Measurements from ENCODE around the gene PDIA5. TPM values are rescaled to one million over a fixed set of nuclear protein-coding genes. Genes with fewer than 3 reads are reported as not detected.

PDIA5 gene
- total and polyA plus RNA-seq, 2 of the 4 experiments (the other 2 are of a cell fraction), result 19.4 to 42.0 TPM

- in situ Hi-C loops (cut with MboI; ENCODE audit: low sequenced_read_pairs), result no loop called here
- Histone ChIP-seq H3K4me2 (ENCODE audit: low read depth, low read length) (no peak overlapping the region), H3K4ac (ENCODE audit: low read depth, low read length) (no peak overlapping the region), H3K18ac (ENCODE audit: low read depth, low read length) (no peak overlapping the region), H3K14ac (replicated peaks; ENCODE audit: low read depth, low read length) (no peak overlapping the region), H2BK20ac (ENCODE audit: low read depth, low read length) (no peak overlapping the region), H4K20me1 (ENCODE audit: insufficient read depth, low read length) (no peaks in the 10 kb centered on the region), H3K9me3 (ENCODE audit: control insufficient read depth, insufficient read depth, low read length) (no peaks in the 10 kb centered on the region), H2AFZ (replicated peaks; ENCODE audit: low read length, poor library complexity) (no peak overlapping the region), H3K4me1 (ENCODE audit: control insufficient read depth, insufficient read depth, low read length) (no peaks in the 10 kb centered on the region; the same call in 1 of the 2 replicates), H3K9me1 (ENCODE audit: insufficient read depth, low read length) (0 out of 2 replicates have a peak, but pooled peaks cover 2% of the 10 kb centered on the region), H3K9ac (ENCODE audit: low read depth, low read length) (no peak overlapping the region), H3K79me1 (ENCODE audit: low read depth in 1 of 2, low read length in 2 of 2) (no peaks in the 10 kb centered on the region), H2BK120ac (ENCODE audit: low read depth, low read length) (no peak overlapping the region), H4K5ac (ENCODE audit: low read depth, low read length) (no peak overlapping the region), H4K8ac (ENCODE audit: low read depth in 2 of 2, low read length in 2 of 2) (no peak overlapping the region), H4K91ac (ENCODE audit: insufficient read depth, low read depth, low read length) (no peak overlapping the region), H2AK5ac (ENCODE audit: low read depth, low read length) (no peak overlapping the region), H3K36me3 (ENCODE audit: control insufficient read depth, insufficient read depth, low read length) (no peaks in the 10 kb centered on the region), H3K27ac (ENCODE audit: insufficient read depth, low read length) (no peak overlapping the region), H3K23ac (ENCODE audit: low read depth, low read length) (no peak overlapping the region), H3K27me3 (ENCODE audit: control insufficient read depth, insufficient read depth, low read length) (peaks cover 77% of the 10 kb centered on the region), H3K4me3 (ENCODE audit: insufficient read depth, low read depth, low read length) (no peak overlapping the region), H2BK5ac (ENCODE audit: low read depth, low read length, poor library complexity, severe bottlenecking) (no peak overlapping the region), H3K56ac (ENCODE audit: extremely low read depth, insufficient read depth, low read length) (no peak overlapping the region), H2AK9ac (replicated peaks; ENCODE audit: low read depth, low read length, poor library complexity) (no peak overlapping the region), H2BK15ac (ENCODE audit: low read depth, low read length) (no peak overlapping the region)
- no peak for ATAC-seq (ENCODE audit: low read depth)
- no TSS peak for BruUV-seq (replicated peaks)
- ChIA-PET POLR2A (ENCODE audit: unreplicated experiment) (no interaction called here), CTCF (no interaction called here)
- intact Hi-C loops (cut with micrococcal nuclease), result no loop called here
- 44% methylated on average over 1 of the region's 3 CpGs; no CpG with 5 or more reads in 1 of the 2 experiments for WGBS, 2 experiments (ENCODE audit: extremely low coverage in 2 of 2, insufficient read length in 1 of 2)
- no peak for DNase-seq
- dilution Hi-C loops (cut with HindIII; ENCODE audit: low sequenced_read_pairs, unreplicated experiment), result no loop called here
- TF ChIP-seq CTCF (conservative IDR thresholded peaks at IDR 0.05; ENCODE audit: low read depth, low read length) (no peak), POLR2A (IDR thresholded peaks at IDR 0.05; ENCODE audit: low read depth, low read length) (no peak), RFX5 (IDR thresholded peaks at IDR 0.05; ENCODE audit: low read depth, low read length) (no peak), RAD21 (IDR thresholded peaks at IDR 0.05; ENCODE audit: low read length) (no peak), RCOR1 (IDR thresholded peaks at IDR 0.05; ENCODE audit: insufficient replicate concordance, low read length) (no peak), MAZ (IDR thresholded peaks at IDR 0.05; ENCODE audit: borderline replicate concordance, low read depth, low read length) (no peak), BHLHE40 (IDR thresholded peaks at IDR 0.05; ENCODE audit: low read depth, low read length) (no peak)
These were observed 31.8 kb upstream of the PDIA5 start for GRCh38 chr3:123034996-123035395.
